ENCODE results near the gene PAQR9.

GRCh38 chr3:142914286-142914811 lies 49.1 kb downstream of the PAQR9 start:
- TF ChIP-seq CTCF (IDR thresholded peaks at IDR 0.05) (no peak), POLR2AphosphoS5 (IDR thresholded peaks at IDR 0.05) (no peak), POLR2A (IDR thresholded peaks at IDR 0.05) (no peak)
